Colonic mucosa (tissue), 4 donors: ENCODE results near the gene PRKCH. TPM values are rescaled to one million over a fixed set of nuclear protein-coding genes. Genes with fewer than 3 reads are reported as not detected.

Experiments used
- DNase-seq: peaks from one replicate; pipeline ENCODE4 v3.0.0-alpha.2; 2020
- H3K27ac ChIP-seq: fragments of 200-600 bp; one replicate; pipeline ENCODE4 v1.8.0; 2021
- H3K27me3 ChIP-seq: fragments of 200-600 bp; one replicate; pipeline ENCODE4 v1.8.0; 2021
- H3K36me3 ChIP-seq: fragments of 200-600 bp; one replicate; pipeline ENCODE4 v1.8.0; 2021
- H3K4me1 ChIP-seq: fragments of 200-600 bp; one replicate; pipeline ENCODE4 v1.8.0; 2021; ENCODE audit warnings: mild to moderate bottlenecking
- H3K4me3 ChIP-seq: fragments of 200-600 bp; one replicate; pipeline ENCODE4 v1.8.0; 2021
- H3K9ac ChIP-seq, 2 donors: one replicate each; pipeline ENCODE4 v1.7.0; 2013; ENCODE audit warnings: control low read depth in 2 of 2, low read depth in 2 of 2, low read length in 2 of 2
- H3K9me3 ChIP-seq: fragments of 200-600 bp; one replicate; pipeline ENCODE4 v1.8.0; 2021
- intact Hi-C: fragments of 100-400 bp; cut with DNase I; formaldehyde crosslinking; loops from one replicate; pipeline ENCODE4 v1.14.1; 2022
- total RNA-seq, 2 donors: library from RNA; stranded (reverse); fragmentation: NEBNext Ultra II Directional in 1 of 2; extraction: Animal tissue kit (Norgen Biotek cat#: 25700) in 1 of 2; gene quantifications; one replicate each; pipeline ENCODE4 v1.2.1, GENCODE V29; 2021
- TF ChIP-seq, protein P1 (sequence below): fragments of 200-600 bp; IDR thresholded peaks from one replicate; pipeline ENCODE4 v1.8.0; 2022; ENCODE audit warnings: antibody characterized with exemption, mild to moderate bottlenecking
- donor health status: healthy.
- donor health status: DM: no; HTN: no; CAD: no.
- donor health status: DM: no; HTN: no; CAD: no.

Gene PRKCH
- total RNA-seq, 2 donors from 2014 or later = 11.4 to 11.5 TPM

DNA sequence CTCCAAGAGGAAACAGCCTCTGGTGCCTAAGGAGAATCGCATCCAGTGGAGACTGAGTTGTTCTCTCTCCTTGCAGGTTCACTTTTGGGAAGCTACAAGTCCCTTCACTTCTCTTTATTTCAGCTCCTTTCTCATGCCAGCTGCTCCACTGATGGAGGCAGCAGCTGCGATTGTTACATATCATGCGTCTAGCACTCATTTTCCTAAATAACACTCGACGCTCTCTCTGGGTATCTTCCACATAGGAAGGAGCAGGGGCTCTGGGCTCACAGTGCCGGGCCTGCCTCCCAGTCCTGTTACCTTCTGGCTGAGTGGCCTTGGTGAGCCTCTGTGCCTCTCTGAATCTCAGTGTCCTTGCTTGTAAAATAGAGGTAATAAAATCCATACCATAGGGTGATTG, 211.4 kb downstream of the PRKCH start:
- H3K9ac ChIP-seq = peak overlapping the region in 1 of 2 donors; percentile 7
- no peaks in the 10 kb centered on the region for H3K27me3 ChIP-seq
- DNase-seq = no peak
- H3K4me3 ChIP-seq = no peak overlapping the region
- H3K36me3 ChIP-seq = no peaks in the 10 kb centered on the region
- TF ChIP-seq, protein P1, sequence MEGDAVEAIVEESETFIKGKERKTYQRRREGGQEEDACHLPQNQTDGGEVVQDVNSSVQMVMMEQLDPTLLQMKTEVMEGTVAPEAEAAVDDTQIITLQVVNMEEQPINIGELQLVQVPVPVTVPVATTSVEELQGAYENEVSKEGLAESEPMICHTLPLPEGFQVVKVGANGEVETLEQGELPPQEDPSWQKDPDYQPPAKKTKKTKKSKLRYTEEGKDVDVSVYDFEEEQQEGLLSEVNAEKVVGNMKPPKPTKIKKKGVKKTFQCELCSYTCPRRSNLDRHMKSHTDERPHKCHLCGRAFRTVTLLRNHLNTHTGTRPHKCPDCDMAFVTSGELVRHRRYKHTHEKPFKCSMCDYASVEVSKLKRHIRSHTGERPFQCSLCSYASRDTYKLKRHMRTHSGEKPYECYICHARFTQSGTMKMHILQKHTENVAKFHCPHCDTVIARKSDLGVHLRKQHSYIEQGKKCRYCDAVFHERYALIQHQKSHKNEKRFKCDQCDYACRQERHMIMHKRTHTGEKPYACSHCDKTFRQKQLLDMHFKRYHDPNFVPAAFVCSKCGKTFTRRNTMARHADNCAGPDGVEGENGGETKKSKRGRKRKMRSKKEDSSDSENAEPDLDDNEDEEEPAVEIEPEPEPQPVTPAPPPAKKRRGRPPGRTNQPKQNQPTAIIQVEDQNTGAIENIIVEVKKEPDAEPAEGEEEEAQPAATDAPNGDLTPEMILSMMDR = no peak
- H3K4me1 ChIP-seq = peaks cover 21% of the 10 kb centered on the region
- intact Hi-C loops = no loop called here
- no peaks in the 10 kb centered on the region for H3K9me3 ChIP-seq
- H3K27ac ChIP-seq = peak overlapping the region; percentile 75

DNA sequence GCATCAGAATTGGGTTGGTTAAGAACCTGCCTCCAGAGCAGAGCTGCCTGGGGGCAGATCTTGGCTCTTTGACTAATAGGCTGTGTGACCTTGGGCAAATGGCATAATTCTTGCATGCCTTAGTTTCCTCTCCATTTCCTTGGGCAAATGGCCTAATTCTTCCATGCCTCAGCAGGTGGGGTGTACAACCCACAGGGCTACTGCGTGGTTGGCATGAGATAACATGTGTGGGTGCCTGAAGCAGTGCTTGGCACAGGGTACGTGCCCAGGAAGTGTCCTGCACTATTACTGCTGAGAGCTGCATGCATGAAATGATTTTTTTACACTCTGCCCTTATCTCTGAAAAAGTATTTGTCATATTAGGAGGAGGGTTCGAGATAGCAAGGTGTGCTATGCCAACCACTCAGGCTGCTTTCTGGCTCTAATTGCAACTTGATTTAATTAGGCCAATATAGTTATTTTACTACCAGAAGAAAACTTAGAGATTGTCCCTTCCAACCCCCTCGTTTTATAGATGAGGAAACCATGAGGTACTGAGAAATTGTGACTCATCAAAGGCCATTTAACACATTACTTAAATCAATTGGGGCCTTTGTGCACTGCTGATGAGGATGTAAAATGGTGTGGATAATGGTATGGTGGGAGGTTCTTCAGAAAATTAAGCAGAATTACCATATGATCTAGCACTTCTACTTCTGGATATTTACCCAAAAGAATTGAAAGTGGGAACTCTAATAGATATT, 212.3 kb downstream of the PRKCH start:
- TF ChIP-seq, protein P1 = no peak
- Histone ChIP-seq H3K36me3 (no peaks in the 10 kb centered on the region), H3K4me1 (peaks cover 21% of the 10 kb centered on the region), H3K27ac (peak overlapping the region; percentile 75), H3K9me3 (no peaks in the 10 kb centered on the region), H3K9ac (peak overlapping the region in 1 of 2 donors; percentile 67), H3K4me3 (no peak overlapping the region), H3K27me3 (no peaks in the 10 kb centered on the region)
- intact Hi-C loops = no loop called here
- no peak for DNase-seq

- TF ChIP-seq, protein P1 = no peak
- intact Hi-C loops = no loop called here
- Histone ChIP-seq H3K4me3 (no peak overlapping the region), H3K27ac (no peak overlapping the region), H3K9ac (no peak overlapping the region), H3K4me1 (peaks cover 21% of the 10 kb centered on the region), H3K27me3 (no peaks in the 10 kb centered on the region), H3K36me3 (no peaks in the 10 kb centered on the region), H3K9me3 (no peaks in the 10 kb centered on the region)
- no peak for DNase-seq
Measured at GRCh38 chr14:61535032-61535431, 213.7 kb downstream of the PRKCH start.

DNA sequence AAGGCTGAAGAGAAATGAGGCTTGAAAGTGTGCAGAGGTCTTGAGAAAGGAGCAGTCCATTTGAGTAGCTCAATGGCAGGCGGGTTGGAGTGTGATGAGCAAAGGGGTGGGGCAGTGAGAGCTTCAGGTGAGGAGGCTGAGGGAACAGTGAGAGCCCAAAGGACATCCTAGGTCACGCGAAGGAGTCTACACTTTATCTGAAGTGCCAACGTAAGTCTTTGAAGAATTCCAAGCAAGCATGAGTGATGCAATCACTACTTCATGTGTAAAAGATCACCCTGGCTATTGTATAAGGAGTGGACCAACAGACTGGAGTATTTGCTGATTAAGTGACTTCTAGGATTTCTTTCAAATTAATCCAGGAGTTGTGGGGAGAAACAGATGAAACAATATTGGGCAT, 214.1 kb downstream of the PRKCH start:
- Histone ChIP-seq H3K4me1 (peaks cover 21% of the 10 kb centered on the region), H3K9ac (no peak overlapping the region), H3K4me3 (no peak overlapping the region), H3K27ac (no peak overlapping the region), H3K9me3 (no peaks in the 10 kb centered on the region), H3K27me3 (no peaks in the 10 kb centered on the region), H3K36me3 (no peaks in the 10 kb centered on the region)
- TF ChIP-seq, protein P1 = no peak
- intact Hi-C loops = no loop called here
- no peak for DNase-seq

DNA sequence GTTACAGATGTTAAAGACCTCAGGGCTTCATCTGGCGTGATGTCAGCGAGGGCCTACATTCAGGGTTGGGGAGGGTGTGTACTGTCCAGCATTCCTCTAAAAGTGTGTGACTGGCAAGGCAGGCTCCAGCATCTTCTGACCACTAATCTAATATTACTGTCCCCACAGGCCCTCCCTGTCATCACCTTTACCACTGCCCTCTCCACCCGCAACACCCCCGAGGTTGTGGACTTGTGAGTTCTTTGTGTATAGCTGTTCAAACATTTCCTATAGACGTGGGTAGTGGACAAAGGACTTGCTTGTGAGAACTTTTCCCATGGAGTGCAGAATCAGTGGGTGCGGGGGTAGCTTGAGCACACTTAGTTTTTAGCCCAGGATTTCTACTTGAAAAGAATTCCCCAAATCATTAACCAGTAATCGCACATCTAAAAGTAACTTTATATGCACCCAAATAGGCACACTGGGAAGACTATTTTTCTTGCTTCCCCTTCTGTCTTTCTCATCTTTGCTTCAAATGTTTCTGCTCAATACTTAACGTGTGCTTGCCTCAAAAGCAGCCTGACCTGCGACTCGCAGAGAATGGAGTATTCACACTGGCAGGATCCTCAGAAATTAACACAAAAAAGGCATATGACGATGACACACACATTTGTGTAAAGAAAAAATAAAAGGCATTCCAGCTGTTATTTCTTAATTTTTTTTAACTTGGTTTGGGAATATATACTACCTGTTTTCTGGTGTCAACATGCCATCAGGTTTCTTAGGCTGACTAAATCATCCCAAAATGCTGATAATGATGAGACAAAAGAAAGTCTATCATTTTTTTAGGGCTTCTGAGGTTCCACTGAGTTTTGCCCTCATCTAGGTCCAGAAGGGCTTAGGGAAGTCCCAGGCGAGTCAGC, 215.5 kb downstream of the PRKCH start:
- H3K9me3 ChIP-seq = no peaks in the 10 kb centered on the region
- no peaks in the 10 kb centered on the region for H3K36me3 ChIP-seq
- no peak overlapping the region for H3K4me3 ChIP-seq
- peaks cover 12% of the 10 kb centered on the region for H3K4me1 ChIP-seq
- intact Hi-C loops = no loop called here
- H3K27ac ChIP-seq = peak overlapping the region; percentile 60
- no peak for DNase-seq
- TF ChIP-seq, protein P1 = no peak
- peak overlapping the region in 1 of 2 donors; percentile 58 for H3K9ac ChIP-seq
- H3K27me3 ChIP-seq = no peaks in the 10 kb centered on the region
